HTR-8/SVneo (cell line): ENCODE data around the gene CDK5R2.

Experiments
- DNase-seq: peaks from one replicate; pipeline ENCODE4 v3.0.0; 2011; ENCODE audit warnings: low spot score, mixed read lengths; ENCODE audit not compliant: insufficient read length
- FAIRE-seq: peaks from 2 replicates; lab custom pipeline; 2011; peaks lifted over from hg19 to GRCh38; lab: Jason Lieb, UNC

The CDK5R2 gene

GRCh38 chr2:218986148-218986761 lies 26.8 kb downstream of the CDK5R2 start:
- FAIRE-seq (no peak), DNase-seq (no peak)

- DNase-seq (no peak), FAIRE-seq (no peak)
These were observed 28.7 kb downstream of the CDK5R2 start for GRCh38 chr2:218988164-218988563.

- FAIRE-seq (no peak), DNase-seq (no peak)
These were observed 29.2 kb downstream of the CDK5R2 start for GRCh38 chr2:218988650-218989049.

- no peak for FAIRE-seq
- DNase-seq: no peak
These were observed 30.6 kb downstream of the CDK5R2 start for GRCh38 chr2:218990052-218990451.

GRCh38 chr2:218990612-218991011 lies 31.1 kb downstream of the CDK5R2 start:
- FAIRE-seq (no peak), DNase-seq (no peak)

- DNase-seq: no peak
- no peak for FAIRE-seq
These were observed 32.3 kb downstream of the CDK5R2 start for GRCh38 chr2:218991674-218992168.

GRCh38 chr2:218992196-218992595 lies 32.7 kb downstream of the CDK5R2 start:
- FAIRE-seq: no peak
- DNase-seq: no peak

GRCh38 chr2:218992703-218993344 lies 33.4 kb downstream of the CDK5R2 start:
- DNase-seq: no peak
- no peak for FAIRE-seq

GRCh38 chr2:218993345-218994315 lies 34.2 kb downstream of the CDK5R2 start, which contains the start of gene CRYBA2:
TSS of gene CRYBA2 (minus strand) at chr2:218993422. CDS start at chr2:218993176, 246 bp downstream.
- FAIRE-seq (no peak), DNase-seq (no peak)

- DNase-seq (no peak), FAIRE-seq (no peak)
These were observed 36.1 kb downstream of the CDK5R2 start for GRCh38 chr2:218995561-218995960.

GRCh38 chr2:218995972-218996711 lies 36.7 kb downstream of the CDK5R2 start:
- DNase-seq: peak; percentile 93
- peak; percentile 99 for FAIRE-seq

- no peak for FAIRE-seq
- DNase-seq: no peak
These were observed 37.5 kb downstream of the CDK5R2 start for GRCh38 chr2:218996937-218997336.

- FAIRE-seq (no peak), DNase-seq (no peak)
These were observed 38.3 kb downstream of the CDK5R2 start for GRCh38 chr2:218997731-218998130.

GRCh38 chr2:218998414-218999002 lies 39.0 kb downstream of the CDK5R2 start:
- DNase-seq (no peak), FAIRE-seq (no peak)

GRCh38 chr2:218999021-218999880 lies 39.8 kb downstream of the CDK5R2 start:
- FAIRE-seq: no peak
- no peak for DNase-seq

GRCh38 chr2:218999881-219000568 lies 40.6 kb downstream of the CDK5R2 start:
- FAIRE-seq (no peak), DNase-seq (no peak)

- DNase-seq: no peak
These were observed 41.1 kb downstream of the CDK5R2 start for GRCh38 chr2:219000569-219000960.

GRCh38 chr2:219001100-219001576 lies 41.7 kb downstream of the CDK5R2 start:
- no peak for DNase-seq
- FAIRE-seq: no peak

More at GRCh38 chr2:219000569-219000960, 41.1 kb downstream of the CDK5R2 start:
- FAIRE-seq: no peak
